Skin of body (tissue), 2 donors: ENCODE results near the gene MAD1L1. TPM values are rescaled to one million over a fixed set of nuclear protein-coding genes. Genes with fewer than 3 reads are reported as not detected.

Source experiments
- DNase-seq: peaks from one replicate; lab custom pipeline; 2025; lab: John Stamatoyannopoulos, UW
- total RNA-seq: library from RNA; depleted of rRNA; stranded (reverse); fragments of >200 nt; gene quantifications from one replicate; pipeline ENCODE4 v1.2.3, GENCODE V29; 2014

Gene MAD1L1
- total RNA-seq, 1 donor from 2014 or later = 28.5 TPM

DNA sequence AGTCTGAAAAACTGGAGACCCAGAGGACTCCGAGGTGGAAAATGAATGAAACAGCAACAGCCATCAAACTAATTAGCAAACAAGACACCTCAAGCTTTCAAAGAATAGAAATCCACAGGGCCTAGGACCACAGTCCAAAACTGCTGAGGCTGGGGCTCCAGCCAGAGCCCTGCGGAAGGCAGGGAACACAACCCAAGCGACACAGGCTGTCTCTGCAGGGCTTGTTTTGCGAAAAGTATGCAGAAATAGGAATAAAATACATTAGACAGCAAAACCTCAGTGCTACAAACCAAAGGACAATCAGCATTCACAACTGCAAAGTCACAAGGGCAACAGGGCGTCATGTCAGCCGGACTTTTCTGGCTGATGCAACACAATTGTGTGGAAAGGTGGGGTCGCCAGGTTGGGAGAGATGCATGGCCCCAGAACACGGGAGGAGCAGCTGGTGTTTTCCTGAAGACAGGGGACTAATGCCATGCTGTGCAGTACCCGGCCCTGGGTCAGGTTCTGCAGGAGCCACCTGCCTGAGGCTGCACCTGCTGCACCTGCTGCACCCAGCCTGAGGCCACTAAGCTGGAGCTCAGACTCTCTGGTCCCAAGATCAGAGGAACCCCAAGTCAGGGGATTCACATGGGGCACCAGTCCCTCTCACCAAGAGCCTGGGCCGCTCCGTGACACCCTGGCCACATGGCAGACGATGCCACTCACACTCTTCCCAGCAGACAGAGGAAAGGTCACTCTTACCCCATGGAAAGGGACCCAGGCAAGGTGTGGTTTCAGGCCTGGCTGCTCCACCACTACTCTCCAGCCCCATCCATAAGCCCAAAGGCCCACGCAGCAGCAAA, 74.2 kb downstream of the MAD1L1 start:
- no peak for DNase-seq

DNA sequence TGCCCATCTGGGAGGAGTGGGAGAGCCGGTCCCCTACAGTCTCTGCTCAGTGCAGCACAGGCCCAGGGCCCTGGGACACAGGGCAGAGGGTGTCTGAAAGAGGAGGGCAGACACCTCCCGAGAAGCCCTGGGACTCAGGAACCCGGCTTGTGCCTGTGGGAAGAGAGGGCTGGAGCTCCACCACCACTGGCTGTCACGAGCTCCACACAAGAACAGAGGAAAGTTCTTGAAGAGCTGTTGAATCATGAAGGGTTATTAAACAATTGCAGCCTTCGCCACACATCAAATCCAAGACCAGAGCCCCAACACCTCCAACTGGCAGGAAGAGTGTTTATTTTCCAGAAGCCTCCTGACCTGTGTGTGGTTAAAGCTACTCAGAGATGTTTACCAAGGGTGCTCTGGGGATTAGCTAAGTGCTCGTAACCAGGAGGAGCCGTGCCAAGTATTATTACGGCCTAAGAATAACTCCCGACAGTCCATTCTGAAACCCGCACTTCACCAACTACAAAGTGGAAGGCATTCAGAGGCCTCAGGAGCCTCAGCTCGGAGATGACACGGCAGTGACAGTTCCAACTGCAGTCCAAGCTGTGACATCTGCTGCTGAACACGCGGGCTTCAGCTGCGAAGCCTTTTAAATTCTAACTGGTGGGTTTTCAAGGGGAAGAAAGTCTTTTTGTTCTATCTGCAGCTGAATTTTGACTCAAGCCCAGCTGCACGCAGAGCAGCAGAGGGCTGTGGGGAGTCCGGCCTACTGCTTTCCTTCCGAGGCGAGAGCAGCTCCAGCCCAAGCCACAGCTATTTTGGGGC, 75.1 kb downstream of the MAD1L1 start:
- DNase-seq = peak; percentile 54

DNA sequence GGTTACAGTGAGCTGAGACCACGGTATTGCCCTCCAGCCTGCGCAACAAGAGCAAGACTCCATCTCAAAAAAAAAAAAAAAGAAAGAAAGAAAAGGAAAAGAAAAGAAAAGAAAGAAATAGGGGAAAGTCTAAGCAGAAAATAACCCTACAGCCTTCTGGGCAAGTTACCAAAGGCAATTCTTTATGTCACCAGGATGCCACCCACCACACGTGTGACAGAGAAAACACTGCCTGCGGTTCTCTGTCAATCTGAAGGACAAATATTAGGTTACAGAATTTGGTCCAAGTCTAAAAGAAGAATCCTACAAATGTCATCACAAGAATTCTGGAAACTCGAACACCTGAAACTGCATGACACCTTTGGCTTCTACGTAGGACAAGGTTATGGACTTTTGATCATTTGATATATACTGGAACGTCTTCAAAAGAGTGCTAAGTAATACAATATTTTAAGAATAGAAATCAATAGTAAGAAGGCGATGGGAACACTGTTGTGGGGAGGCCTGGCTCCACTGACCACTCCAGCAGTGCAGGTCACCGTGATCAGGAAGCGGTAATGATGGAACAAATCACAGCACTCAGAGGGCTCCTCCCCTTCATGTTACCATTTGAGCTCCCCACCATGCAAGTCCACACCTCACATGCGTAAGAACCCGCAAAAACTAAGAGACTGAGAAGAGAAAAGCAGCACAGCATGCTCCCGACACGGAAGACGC, 75.8 kb downstream of the MAD1L1 start:
- DNase-seq = no peak

DNA sequence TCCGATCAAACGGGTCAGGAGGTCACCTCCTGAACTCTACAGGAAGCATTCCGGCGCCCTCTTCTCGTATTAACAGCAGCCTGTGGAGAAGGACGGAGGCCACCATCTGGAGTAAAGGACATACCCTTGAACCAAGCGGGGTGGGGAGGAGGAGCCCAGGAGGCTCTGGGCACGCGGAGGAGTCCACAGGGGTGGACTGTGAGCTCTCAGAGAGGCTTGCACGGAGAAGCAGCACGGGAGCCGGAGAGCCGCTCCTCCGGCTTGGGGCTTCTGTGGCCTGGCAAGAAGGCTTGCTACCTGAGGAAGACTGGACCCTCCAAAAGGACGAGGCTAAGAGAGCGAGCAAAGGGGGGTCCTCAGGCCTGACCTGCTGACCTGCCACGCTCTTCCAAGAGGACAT, 77.9 kb downstream of the MAD1L1 start:
- DNase-seq = no peak

DNA sequence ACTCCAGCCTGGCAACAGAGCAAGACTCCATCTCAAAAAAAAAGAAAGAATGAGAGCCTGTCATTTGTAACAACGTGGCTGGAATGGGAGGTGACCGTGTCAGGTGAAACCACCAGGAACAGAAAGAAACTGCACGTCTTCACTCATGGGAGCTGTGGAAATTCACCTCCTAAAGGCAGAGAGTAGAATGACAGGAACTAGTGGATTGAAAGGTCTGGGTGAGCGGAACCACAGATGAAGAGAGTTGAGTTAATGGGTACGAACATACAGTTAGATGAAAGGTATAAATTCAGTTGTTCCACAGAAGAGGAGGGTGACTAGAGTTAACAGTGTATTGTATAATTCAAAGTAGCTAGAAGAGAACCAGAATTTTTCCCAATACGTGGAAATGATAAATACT, 78.6 kb downstream of the MAD1L1 start:
- DNase-seq = no peak

DNA sequence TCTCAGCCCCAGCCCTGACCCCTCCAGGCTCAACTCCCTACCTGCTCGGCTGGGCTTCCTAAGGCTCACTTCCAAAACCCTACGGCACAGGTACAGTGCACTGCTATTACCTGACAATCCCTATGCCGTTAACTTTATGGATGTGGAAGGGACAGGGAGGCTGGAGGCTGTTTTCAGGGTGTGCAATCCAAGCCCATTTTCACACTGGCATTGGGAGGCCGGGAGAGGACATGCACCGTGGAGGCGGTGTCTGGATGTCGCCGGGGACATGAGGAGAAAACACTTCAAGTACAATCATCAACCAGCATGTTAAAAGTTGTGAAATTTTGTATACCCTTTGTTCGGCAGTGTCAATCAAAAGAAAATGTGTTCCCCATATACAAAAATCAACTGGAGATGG, 80.1 kb downstream of the MAD1L1 start:
- DNase-seq = no peak

DNA sequence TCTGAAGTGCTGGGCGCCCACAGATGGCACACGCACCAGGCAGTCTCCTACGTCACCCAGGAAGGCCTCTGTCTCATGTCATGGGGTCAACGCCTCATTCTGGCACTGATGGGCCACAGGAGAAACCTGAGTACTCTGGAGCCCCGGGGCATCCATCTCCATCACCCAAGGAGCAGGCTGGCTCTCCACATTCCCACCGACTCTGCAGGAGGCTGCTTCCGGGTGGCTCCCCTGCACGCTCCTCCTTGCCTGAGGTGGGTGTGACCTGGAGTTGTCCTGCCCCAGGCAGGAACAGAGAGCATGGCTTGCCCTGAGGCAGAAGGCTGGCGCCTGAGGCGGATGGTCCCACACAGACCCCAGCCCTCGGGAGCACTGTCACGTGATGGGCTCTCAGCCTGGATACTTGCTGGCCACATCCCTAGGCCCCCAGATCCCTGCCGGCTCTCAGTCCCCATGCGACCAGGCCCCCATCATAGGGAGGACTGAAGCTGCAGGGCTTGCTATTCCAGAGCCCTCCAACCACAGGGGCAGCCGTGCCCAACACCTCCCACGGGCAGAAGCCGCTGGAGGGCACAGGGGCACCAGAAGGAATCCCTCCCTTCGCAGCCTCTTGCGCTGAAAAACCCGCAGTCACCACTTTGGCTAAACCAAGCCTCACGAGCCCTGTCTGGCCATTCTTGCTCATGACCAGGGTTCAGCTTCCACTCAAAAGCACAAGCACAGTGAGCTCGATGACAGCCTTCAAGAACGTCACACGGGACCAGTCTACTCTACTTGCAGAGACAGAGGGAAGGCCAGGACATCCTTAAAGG, 80.7 kb downstream of the MAD1L1 start:
- no peak for DNase-seq

DNA sequence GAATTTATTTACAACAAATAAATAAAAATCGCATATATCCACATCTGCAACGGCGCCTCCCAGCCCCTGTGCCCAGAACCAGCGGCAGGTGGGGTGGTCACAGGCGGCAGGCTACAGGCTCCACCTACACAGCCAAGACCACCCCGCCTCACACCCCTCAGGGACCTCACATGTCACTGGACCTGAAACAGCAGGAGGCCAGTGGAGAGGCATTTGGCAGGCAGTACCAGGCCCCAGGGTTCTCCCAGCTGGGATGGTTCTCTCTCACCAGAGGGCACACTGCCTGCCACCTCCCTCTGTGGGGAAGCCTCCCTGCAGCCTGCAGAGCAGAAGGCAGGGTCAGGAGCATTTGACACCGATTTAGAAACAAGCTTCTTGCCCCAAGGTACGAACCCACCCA, 81.5 kb downstream of the MAD1L1 start:
- no peak for DNase-seq

DNA sequence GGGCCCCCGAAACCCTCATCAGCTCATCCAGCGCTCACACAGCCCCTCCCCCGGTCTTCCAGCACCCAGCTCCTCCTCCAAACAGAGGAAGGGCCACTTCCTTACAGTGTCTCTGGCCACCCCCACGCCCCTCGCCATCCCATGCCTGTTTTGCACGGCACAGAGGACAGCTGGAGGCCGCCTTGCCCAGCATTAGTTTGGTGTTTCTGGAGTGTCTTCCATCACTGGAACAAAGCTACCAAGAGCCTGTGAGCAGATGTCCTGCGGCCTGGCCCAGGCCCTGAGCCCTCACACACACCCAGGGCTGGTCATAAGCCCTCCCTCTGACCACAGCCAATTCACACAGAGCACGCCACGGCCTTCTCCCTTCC, 82.3 kb downstream of the MAD1L1 start:
- no peak for DNase-seq

DNA sequence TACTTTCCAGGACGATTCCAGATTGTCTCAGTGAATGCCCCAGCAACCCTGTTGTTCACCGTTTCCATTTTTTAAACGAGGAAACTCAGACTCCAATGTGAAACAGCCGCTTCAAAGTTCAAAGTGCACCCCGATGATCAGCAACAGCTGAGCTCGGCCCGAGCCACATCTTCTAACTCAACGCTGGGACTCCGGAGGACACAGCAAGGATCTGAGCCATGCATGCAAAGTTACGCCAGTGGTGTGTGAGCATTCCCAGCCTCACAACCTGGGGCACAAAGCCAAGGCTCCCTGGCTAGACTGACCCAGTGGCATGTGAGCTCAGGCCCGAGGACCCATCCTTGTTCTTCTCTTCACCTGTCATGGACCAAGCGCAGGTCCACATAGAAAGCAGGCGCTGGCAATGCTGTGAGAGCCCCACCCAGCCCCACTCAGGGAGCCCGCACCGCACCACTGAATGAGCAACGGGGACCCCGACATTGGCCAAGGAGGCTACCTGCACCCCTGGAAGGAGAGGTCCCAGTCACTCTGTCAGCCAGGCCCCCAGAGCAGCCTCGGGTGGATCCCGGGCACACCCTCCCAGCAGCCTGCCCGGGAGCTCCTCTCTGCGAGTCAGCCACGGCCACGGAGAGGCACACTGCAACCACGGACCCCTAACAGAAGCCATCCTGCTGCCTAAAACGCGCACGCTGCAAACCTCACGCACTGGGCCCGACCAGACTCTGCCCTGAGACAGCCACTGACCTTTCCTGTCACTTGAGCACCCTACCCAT, 82.9 kb downstream of the MAD1L1 start:
- DNase-seq = no peak

DNA sequence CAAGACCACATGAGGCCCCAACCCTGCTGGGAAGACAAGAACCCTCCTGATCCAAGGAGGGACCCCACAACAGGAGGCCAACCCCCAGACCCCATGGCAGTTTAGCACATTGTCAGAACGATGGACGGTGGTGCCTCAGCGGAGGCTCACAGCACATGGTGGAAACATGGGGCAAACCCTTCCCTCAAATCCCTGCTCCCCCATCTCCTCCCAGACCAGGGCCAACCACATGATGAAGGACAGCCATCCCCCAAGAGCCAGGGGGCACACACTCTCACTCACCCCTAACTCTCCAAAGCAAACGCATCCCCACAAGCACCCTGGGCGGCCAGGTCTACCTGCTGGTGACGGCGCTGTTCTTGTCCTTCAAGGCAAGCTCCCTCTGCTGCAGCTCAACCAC, 83.9 kb downstream of the MAD1L1 start:
- no peak for DNase-seq

DNA sequence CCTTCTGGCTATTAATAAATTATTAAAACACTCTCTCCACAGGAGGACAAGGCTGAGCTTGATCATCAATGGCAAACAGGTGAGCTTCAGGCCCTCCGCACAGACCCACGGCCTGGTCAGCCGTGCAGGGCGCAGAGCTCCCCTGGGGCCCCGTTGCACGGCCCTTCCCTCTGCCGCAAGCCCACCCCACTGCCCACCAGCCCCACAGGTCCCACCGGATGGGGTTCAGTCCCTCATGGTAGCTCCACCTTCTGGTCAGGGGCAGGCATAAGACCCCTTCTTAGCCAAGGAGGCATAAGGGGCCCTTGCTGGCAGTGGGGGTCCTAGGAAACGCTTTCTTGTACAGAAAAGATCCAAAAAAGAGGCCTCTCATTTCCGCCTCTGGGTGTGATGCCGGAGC, 84.6 kb downstream of the MAD1L1 start:
- no peak for DNase-seq

DNA sequence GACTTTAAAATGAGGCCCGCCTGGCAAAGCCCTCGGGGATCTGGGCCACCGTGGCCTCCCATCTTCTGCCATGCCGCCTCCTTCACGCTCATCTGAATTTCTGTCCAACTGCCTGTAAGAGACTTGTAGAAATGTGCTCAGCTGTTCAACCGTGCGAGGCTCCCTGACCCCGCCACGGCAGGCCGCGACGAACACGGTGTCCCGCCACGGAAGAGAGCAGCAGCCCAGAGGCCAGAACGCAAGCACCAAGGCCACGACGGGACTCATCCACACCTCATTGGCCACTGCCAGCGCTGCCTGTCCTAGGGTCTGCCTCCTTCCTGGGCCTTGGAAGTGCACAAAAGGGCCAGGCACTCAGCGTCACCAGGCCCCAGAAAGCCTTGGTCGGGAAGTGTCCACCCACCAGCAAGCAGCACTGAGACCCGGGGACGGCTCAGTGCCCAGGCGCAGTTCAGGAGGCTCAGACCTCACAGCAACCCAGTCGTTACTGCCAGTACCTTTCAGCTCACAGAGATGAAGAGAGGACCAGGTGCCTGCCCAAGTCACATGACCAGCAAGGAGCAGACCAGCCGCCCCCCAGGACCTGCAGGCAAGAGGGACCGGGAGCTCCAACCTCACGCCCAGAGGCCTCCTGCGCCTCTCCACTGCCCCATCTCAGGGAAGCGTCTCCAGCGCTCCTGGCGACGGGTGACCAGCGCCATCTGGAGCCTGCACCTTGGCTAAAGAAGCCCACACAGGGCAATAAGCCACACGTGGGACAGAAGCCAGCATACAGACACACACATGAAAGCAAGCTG, 85.9 kb downstream of the MAD1L1 start:
- DNase-seq = no peak

DNA sequence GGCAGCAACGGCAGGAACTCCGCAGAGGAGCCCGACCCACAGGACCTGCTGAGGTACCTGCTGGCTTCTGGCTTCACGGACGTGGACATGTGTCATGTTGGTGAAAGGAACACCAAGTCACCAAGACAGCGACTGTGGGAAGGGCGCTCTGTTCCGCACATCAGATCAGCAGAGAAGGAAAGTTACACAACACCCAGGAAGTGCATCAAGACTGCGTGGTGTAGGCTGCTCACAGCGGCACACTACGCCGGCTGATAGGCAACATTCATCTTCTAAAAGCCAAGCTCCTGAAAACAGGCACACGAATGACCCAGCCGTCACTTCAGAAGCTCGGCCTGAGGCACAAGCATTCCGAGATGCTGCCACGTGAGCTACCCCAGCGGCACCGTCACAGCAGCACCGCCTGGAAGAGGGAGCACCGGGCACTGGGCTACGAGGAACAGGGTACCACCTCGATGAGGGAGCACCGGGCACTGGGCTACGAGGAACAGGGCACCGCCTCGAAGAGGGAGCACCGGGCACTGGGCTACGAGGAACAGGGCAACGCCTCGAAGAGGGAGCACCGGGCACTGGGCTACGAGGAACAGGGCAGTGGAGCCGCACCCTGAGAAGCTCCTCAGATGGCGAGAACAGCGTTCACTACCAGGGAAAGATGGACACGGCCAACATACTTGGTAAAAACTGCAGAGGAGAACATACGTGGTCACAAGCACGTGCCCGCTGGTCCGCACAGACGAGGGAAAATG, 86.7 kb downstream of the MAD1L1 start:
- DNase-seq = no peak

DNA sequence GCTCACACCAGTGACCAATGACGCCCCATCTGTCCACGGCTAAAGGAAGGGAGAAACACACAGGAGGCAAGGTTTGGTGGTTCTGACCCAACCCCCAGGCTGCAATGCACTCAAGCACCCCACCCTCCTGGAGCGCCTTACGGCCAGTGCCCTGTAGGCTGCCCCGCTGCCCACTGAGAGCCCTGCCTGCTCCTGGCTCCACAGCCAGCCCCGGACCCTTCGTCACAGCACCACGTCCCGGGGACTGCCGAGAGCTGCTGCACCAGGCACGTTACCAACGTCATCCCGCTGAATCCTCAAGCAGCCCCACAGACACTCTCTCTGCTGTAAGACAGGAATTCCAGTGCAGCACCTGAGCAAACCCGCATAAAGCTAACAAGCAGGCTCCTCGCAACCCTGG, 87.8 kb downstream of the MAD1L1 start:
- DNase-seq = no peak

DNA sequence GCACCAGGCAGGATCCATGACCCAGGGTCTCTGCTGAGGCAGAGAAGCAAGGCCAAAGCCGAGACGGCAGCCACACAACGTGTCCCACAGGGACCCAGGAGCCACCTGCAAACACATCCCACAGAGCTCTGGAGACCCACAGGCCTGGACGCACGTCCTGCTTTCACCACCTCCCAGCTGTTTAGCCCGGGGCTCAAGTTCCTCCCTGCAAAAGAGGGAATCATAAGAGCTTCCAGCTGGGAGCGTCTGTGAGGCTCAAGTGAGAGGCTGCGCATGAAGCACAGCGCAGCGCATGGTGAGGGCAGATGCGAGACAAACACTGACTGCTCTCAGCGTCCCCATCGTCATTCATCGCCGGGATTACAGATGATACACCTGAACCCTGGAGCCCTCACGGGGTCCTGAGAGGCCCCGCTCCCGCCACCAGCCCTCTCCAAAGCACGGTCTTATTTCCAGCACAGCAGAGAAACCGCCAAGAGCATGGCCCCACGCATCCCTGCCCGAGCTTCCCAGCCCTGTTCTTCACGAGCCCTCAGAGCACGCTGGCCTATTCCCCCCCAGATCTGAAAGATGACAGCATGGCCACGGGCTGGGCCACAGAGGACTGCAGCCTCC, 88.7 kb downstream of the MAD1L1 start:
- no peak for DNase-seq

DNA sequence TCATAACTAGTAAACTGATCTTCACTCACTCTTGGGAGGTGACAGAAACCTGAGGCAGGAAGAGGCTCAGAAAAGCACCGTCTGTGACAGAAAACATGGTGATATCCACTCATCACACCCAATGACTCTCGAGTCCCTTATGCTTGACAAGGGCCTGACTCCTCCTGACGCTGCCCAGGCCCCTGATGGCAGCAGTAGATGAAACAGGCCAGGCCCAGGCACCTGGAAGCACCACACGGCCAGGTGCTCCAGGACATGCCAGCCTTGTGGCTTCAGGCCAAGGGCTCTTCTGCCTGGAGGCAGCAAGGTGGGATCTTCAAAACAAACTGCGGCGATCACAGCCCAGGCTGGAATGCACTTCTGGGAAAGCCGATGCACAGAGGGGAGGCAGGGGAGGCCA, 89.3 kb downstream of the MAD1L1 start:
- DNase-seq = no peak

DNA sequence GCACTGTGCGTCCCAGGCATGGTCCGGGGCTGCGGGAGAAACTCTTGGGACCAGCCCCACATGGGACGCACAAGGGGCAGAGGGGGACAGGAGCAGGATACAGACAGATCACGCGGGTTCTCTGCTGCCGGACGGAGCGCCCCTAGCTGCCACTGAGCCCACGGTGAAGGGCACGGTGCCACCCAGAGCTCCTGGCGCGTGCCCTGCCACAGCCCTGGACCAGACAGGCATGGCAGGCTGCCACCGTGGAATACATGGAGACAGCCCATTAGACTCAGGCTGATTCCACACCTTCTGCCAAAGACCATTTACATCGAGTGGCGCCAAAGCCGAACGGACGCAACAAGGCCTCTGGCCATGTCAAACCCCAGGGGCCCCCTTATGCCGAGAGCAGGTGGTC, 90.4 kb downstream of the MAD1L1 start:
- DNase-seq = no peak

DNA sequence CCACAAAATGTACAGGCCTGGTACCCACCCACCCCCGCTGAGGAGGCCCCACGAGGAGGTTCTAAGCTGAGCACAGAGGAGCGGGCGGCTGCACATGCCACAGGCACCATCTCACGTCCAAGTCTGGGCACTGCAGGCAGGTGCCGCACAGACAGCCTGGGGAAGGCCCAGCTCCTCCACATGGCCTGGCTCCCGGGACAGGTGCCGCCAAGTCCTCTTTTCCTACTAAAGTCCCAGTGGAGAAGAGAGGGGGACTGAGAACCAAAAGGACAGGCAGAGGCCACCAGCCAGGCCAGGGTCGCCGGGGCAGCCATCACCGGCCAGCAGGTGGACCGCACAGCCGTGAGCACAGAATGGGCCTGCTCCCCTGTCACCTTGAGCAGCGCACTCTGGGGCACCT, 91.1 kb downstream of the MAD1L1 start:
- DNase-seq = no peak
